ENCODE data around the gene CEND1.

- no peak for TF ChIP-seq CTCF (conservative IDR thresholded peaks at IDR 0.05 in 1 of 2, IDR thresholded peaks at IDR 0.05 in 1 of 2; ENCODE audit: low read depth in 1 of 2, low read length in 2 of 2)
- TF ChIP-seq EZH2 (IDR thresholded peaks at IDR 0.05; ENCODE audit: low read length, missing control alignments), result no peak
Observed at GRCh38 chr11:794013-794765, 4.3 kb upstream of the CEND1 start.
